PFSK-1 (cell line): ENCODE measurements around the gene CFAP251.

Experiments
- FOXP2 ChIP-seq: optimal IDR thresholded peaks from 2 replicates; pipeline ENCODE3; 2011; ENCODE audit warnings: borderline replicate concordance, control low read depth, inconsistent platforms; ENCODE audit not compliant: insufficient read depth; ENCODE audit errors: extremely low read length, extremely low read depth
- POLR2AphosphoS5 ChIP-seq: IDR thresholded peaks from 2 replicates; pipeline ENCODE4 v1.6.1; 2012; ENCODE audit warnings: low read depth, mild to moderate bottlenecking, control low read depth, low read length, moderate library complexity

- TF ChIP-seq FOXP2 = no peak
- no peak for TF ChIP-seq POLR2AphosphoS5
Measured at GRCh38 chr12:121903202-121903601, 15.2 kb upstream of the CFAP251 start.
